Smooth muscle cell (in vitro differentiated cells): Measurements from ENCODE around the gene SLC6A3. TPM values are rescaled to one million over a fixed set of nuclear protein-coding genes. Genes with fewer than 3 reads are reported as not detected.

Experiments used
- DNase-seq: peaks from one replicate; lab custom pipeline; 2025; ENCODE audit not compliant: unreplicated experiment; lab: John Stamatoyannopoulos, UW
- H2AFZ ChIP-seq: fragments of 200-600 bp; sonication (generic); 2 replicates; pipeline ENCODE4 v1.6.0; 2016; ENCODE audit warnings: antibody characterized with exemption, low read depth, mild to moderate bottlenecking
- H3F3A ChIP-seq: fragments of 200-600 bp; sonication (generic); 2 replicates; pipeline ENCODE4 v1.6.0; 2017; ENCODE audit warnings: antibody characterized with exemption, low read depth
- H3K27ac ChIP-seq: fragments of 200-600 bp; sonication (generic); 2 replicates; pipeline ENCODE4 v1.5.1; 2016; ENCODE audit warnings: low read depth, mild to moderate bottlenecking
- H3K27me3 ChIP-seq: fragments of 200-600 bp; sonication (generic); 2 replicates; pipeline ENCODE4 v1.6.1; 2016; ENCODE audit warnings: low read depth, mild to moderate bottlenecking
- H3K36me3 ChIP-seq: fragments of 200-600 bp; sonication (generic); 2 replicates; pipeline ENCODE4 v1.5.1; 2016; ENCODE audit warnings: low read depth
- H3K4me1 ChIP-seq: fragments of 200-600 bp; sonication (generic); 2 replicates; pipeline ENCODE4 v1.5.1; 2016; ENCODE audit warnings: low read depth
- H3K4me2 ChIP-seq: fragments of 200-600 bp; sonication (generic); 2 replicates; pipeline ENCODE4 v1.6.0; 2016; ENCODE audit warnings: mild to moderate bottlenecking
- H3K4me3 ChIP-seq: fragments of 200-600 bp; sonication (generic); 2 replicates; pipeline ENCODE4 v1.5.1; 2016; ENCODE audit warnings: mild to moderate bottlenecking
- H3K79me2 ChIP-seq: fragments of 200-600 bp; sonication (generic); 2 replicates; pipeline ENCODE4 v1.6.0; 2016; ENCODE audit warnings: low read depth, mild to moderate bottlenecking
- H3K9ac ChIP-seq: fragments of 200-600 bp; sonication (generic); 2 replicates; pipeline ENCODE4 v1.6.0; 2016; ENCODE audit warnings: low read depth
- H3K9me3 ChIP-seq: fragments of 200-600 bp; sonication (generic); replicated peaks from 2 replicates; pipeline ENCODE4 v1.5.1; 2016; ENCODE audit warnings: low read depth
- H4K20me1 ChIP-seq: fragments of 200-600 bp; sonication (generic); 2 replicates; pipeline ENCODE4 v1.6.0; 2016; ENCODE audit warnings: low read depth
- CTCF ChIP-seq: fragments of 200-600 bp; sonication (generic); IDR thresholded peaks from 2 replicates; pipeline ENCODE4 v1.5.1; 2017; ENCODE audit warnings: borderline replicate concordance, mild to moderate bottlenecking, antibody characterized with exemption; ENCODE audit not compliant: insufficient read depth, poor library complexity, severe bottlenecking
- WGBS: methylation state at CpG from one replicate; pipeline ENCODE4 v1.1.7; 2016; ENCODE audit warnings: low lambda C conversion rate; 5-methylcytosine and 5-hydroxymethylcytosine counted together
- polyA plus RNA-seq: library from polyadenylated mRNA; unstranded; fragments of >200 nt; fragmentation: Nextera tagmentation; extraction: Ambion mirVana; gene quantifications from 2 replicates; pipeline ENCODE4 v1.2.1, GENCODE V29; 2016
- total RNA-seq: library from RNA; depleted of rRNA; stranded (reverse); fragments of >200 nt; gene quantifications from 2 replicates; pipeline ENCODE4 v1.2.3, GENCODE V29; 2014

Gene SLC6A3
- total and polyA plus RNA-seq, 2 experiments from 2014 or later = not detected

GRCh38 chr5:1383886-1384401 lies 61.3 kb downstream of the SLC6A3 start:
- H3K79me2 ChIP-seq = no peaks in the 10 kb centered on the region
- no peak overlapping the region for H3K4me2 ChIP-seq
- H2AFZ ChIP-seq = no peak overlapping the region
- H4K20me1 ChIP-seq = no peaks in the 10 kb centered on the region
- H3F3A ChIP-seq = no peaks in the 10 kb centered on the region
- H3K9me3 ChIP-seq = no peaks in the 10 kb centered on the region
- no peak for DNase-seq
- 79% methylated on average over 8 of the region's 8 CpGs for WGBS
- H3K4me1 ChIP-seq = peaks cover 4% of the 10 kb centered on the region
- H3K36me3 ChIP-seq = no peaks in the 10 kb centered on the region
- no peak for TF ChIP-seq CTCF
- H3K27ac ChIP-seq = no peak overlapping the region
- peaks cover 56% of the 10 kb centered on the region for H3K27me3 ChIP-seq
- no peak overlapping the region for H3K4me3 ChIP-seq
- no peak overlapping the region for H3K9ac ChIP-seq

- Histone ChIP-seq H3K27me3 (peaks cover 50% of the 10 kb centered on the region), H3K36me3 (no peaks in the 10 kb centered on the region), H3K27ac (no peak overlapping the region), H3K9me3 (no peaks in the 10 kb centered on the region), H3K4me2 (no peak overlapping the region), H3K4me3 (no peak overlapping the region), H3K9ac (no peak overlapping the region), H3K4me1 (peaks cover 4% of the 10 kb centered on the region), H3F3A (no peaks in the 10 kb centered on the region), H2AFZ (no peak overlapping the region), H3K79me2 (no peaks in the 10 kb centered on the region), H4K20me1 (no peaks in the 10 kb centered on the region)
- no peak for DNase-seq
- no peak for TF ChIP-seq CTCF
- 92% methylated on average over 17 of the region's 17 CpGs for WGBS
Observed at GRCh38 chr5:1383344-1383743, 61.9 kb downstream of the SLC6A3 start.

GRCh38 chr5:1382248-1382700 lies 63.0 kb downstream of the SLC6A3 start:
- TF ChIP-seq CTCF = no peak
- H3K9me3 ChIP-seq = no peaks in the 10 kb centered on the region
- no peaks in the 10 kb centered on the region for H3K36me3 ChIP-seq
- no peak overlapping the region for H2AFZ ChIP-seq
- H3K4me3 ChIP-seq = no peak overlapping the region
- 92% methylated on average over 16 of the region's 18 CpGs for WGBS
- no peak overlapping the region for H3K9ac ChIP-seq
- no peaks in the 10 kb centered on the region for H3F3A ChIP-seq
- H3K27ac ChIP-seq = no peak overlapping the region
- H3K79me2 ChIP-seq = no peaks in the 10 kb centered on the region
- no peak overlapping the region for H3K4me2 ChIP-seq
- no peaks in the 10 kb centered on the region for H4K20me1 ChIP-seq
- peaks cover 39% of the 10 kb centered on the region for H3K27me3 ChIP-seq
- no peak for DNase-seq
- H3K4me1 ChIP-seq = peaks cover 4% of the 10 kb centered on the region
